ENCODE data around the gene SYT8.
A peak's percentile ranks its signal among the peaks of the same experiment; 100 is the strongest.

SYT8 gene

DNA sequence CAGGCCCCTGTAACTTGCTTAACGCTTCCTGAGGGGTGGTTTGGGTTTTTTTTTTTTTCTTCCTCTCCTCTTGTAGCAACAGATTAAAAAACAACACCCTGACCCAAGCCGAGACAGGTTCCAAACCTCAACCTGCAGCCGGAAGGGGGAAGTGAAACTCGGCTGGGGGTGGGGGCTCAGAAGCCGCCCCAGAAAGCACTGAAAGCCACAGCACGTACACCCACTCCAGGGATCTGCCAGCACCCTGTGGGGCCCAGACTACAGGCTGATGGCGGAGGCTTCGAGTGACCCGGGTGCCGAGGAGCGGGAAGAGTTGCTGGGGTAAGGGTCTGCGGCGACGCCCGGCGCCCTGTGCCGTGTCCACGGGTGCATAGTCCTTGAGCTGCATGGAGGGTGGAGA is 18.1 kb downstream of the SYT8 start, which contains the start of gene LSP1:
Gene LSP1 (plus strand): TSS at position 208 of the 400 bp plus-strand sequence. CDS start 61 bp downstream, at position 269.
- H3K4me3 ChIP-seq (ENCODE audit: low read depth, low read length): peak within 1 kb of the TSS; percentile 80
- no peak for TF ChIP-seq CTCF (IDR thresholded peaks at IDR 0.05; ENCODE audit: insufficient read depth, low read depth, low read length, missing control alignments)
- DNase-seq (ENCODE audit: low read depth): peak; percentile 98

- no peak for TF ChIP-seq CTCF (IDR thresholded peaks at IDR 0.05; ENCODE audit: insufficient read depth, low read depth, low read length, missing control alignments)
- peak overlapping the region; percentile 80 for H3K4me3 ChIP-seq (ENCODE audit: low read depth, low read length)
- DNase-seq (ENCODE audit: low read depth): peak; percentile 29
Observed at GRCh38 chr11:1853376-1854131, 18.8 kb downstream of the SYT8 start.

GRCh38 chr11:1854132-1854948 is 19.6 kb downstream of the SYT8 start:
- no peak for TF ChIP-seq CTCF (IDR thresholded peaks at IDR 0.05; ENCODE audit: insufficient read depth, low read depth, low read length, missing control alignments)
- peak; percentile 84 for DNase-seq (ENCODE audit: low read depth)
- peak overlapping the region; percentile 80 for H3K4me3 ChIP-seq (ENCODE audit: low read depth, low read length)

DNA sequence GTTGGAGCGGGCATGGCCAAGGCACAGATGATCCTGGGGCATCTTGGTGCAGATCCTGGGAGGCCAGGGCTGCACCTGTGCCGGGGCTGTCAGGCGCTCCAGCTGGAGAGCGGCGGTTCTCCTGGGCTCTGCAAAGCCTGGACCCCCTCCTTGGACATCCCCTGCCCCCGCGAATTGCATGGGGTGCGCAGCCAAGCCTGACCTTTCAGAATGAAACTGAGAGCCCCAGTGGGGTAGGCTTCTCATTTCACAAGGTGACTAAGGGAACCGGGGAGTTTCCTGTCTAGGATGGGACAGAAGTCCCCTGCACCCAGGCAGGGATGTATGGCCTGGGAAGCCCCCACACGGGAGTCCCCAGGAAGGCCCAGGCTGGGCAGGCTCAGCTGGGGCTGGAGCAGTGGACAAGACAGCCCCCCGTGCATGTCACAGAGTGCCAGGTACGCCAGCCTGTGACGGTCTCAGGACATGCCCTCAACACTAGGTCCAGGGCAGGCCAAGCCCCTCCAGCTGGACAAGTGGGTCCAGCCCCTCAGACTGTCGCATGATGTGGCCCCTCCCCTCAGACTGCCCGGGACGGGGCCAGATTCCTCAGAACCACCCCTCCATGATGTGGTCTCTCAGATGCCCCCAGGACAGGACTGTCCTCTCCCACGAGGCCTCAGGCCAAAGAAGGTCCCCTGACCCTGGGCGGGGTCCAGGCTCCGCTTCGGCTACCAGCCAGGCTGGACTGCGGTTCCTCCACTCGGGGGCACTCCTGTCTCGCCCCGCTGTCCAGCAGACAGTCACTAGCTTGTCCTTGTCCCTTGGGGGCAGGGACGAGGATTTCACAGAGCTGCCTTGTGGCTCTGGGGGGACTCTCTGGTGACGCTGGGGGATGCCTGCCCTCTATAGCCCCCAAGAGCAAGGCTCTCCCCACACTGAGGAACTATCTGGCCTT is 20.4 kb downstream of the SYT8 start:
- no peak for TF ChIP-seq CTCF (IDR thresholded peaks at IDR 0.05; ENCODE audit: insufficient read depth, low read depth, low read length, missing control alignments)
- DNase-seq (ENCODE audit: low read depth): peak; percentile 91
- peak overlapping the region; percentile 80 for H3K4me3 ChIP-seq (ENCODE audit: low read depth, low read length)

DNA sequence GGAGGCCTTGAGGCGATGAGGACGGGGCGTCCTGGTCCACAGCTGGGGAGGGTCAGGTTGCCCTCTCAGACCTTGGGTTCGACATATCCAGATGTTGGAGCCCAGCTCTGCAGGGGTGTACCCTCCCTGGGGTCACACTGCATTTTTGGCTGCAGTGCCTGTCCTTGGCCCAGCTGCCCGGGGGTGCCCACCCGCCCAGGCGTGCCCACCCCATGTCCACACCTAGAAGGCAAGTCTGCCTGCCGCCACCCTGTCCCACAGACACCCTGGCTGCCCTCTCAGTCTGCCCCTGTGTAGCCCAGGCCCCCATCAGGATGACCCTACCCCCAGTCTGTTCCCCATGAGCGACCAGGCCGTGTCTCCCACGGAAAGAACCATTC is 21.1 kb downstream of the SYT8 start:
- DNase-seq (ENCODE audit: low read depth): no peak
- no peak for TF ChIP-seq CTCF (IDR thresholded peaks at IDR 0.05; ENCODE audit: insufficient read depth, low read depth, low read length, missing control alignments)
- peak overlapping the region; percentile 80 for H3K4me3 ChIP-seq (ENCODE audit: low read depth, low read length)

DNA sequence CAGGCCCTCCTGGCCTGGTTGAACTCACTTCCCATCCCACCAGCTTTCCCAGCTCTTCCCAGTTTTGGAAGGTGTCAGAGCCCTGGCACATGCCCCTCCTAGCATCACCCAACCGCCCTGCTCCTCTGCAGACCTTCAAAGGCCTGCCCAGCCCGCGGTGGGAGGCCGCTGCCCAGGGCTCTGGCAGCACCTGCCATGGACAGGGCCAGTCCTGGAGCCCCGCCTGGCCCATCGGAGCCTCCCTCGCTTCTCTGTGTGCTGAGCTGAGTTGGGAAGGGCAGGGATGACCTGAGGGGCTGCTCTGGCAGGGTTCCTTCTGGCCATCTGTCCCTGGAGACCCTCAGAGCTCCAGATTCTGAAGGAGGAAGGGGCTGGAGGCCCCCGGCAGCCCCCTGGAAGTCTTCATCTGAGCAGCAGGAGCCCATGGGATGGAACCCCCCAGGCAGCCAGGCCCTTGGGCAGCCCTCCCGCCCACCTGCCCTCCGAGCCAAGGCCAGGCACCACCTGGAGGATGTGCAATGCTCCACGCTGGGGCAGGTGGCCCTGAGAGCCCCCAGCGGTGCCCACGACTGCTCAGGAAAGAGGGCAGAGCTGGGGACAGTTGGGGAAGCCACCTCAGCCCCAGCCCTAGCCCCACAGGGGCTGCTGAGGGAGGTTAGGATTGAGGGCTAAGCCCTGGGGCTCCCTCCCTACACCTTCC is 21.7 kb downstream of the SYT8 start:
- DNase-seq (ENCODE audit: low read depth): no peak
- TF ChIP-seq CTCF (IDR thresholded peaks at IDR 0.05; ENCODE audit: insufficient read depth, low read depth, low read length, missing control alignments): no peak
- no peak overlapping the region for H3K4me3 ChIP-seq (ENCODE audit: low read depth, low read length)

All from GM12865 (cell line).